Measurements from ENCODE around the gene TRUB2.
"Not testable (repeated sequence)": the region's sequence is repeated elsewhere in the genome, so short reads cannot be mapped to it uniquely, and the experiment has no call there.

DNA sequence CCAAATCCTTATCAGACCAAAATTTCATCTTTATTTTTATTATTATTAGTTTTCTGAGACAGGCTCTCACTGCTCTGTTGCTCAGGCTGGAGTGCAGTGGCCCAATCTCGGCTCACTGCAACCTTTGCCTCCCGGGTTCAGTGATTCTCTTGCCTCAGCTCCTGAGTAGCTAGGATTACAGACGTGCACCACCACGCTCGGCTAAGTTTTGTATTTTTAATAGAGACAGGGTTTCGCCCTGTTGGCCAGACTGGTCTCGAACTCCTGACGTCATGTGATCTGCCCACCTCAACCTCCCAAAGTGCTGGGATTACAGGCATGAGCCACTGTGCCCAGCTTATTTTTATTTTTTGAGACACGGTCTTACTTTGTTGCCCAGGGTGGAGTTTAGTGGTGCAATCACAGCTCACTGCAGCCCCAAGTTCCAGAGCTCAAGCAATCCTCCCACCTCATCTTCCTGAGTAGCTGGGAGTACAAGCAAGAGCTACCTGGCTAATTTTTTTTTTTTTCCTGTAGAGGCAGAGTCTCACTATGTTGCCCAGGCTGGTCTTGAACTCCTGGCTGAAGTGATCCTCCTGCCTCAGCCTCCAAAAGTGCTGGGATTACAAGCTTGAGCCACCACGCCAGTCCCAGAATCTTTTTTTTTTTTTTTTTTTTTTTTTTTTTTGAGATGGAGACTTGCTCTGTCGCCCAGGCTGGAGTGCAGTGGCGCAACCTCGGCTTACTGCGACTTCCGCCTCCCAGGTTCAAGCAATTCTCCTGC, 16.8 kb upstream of the TRUB2 start:
- TF ChIP-seq, protein P1, sequence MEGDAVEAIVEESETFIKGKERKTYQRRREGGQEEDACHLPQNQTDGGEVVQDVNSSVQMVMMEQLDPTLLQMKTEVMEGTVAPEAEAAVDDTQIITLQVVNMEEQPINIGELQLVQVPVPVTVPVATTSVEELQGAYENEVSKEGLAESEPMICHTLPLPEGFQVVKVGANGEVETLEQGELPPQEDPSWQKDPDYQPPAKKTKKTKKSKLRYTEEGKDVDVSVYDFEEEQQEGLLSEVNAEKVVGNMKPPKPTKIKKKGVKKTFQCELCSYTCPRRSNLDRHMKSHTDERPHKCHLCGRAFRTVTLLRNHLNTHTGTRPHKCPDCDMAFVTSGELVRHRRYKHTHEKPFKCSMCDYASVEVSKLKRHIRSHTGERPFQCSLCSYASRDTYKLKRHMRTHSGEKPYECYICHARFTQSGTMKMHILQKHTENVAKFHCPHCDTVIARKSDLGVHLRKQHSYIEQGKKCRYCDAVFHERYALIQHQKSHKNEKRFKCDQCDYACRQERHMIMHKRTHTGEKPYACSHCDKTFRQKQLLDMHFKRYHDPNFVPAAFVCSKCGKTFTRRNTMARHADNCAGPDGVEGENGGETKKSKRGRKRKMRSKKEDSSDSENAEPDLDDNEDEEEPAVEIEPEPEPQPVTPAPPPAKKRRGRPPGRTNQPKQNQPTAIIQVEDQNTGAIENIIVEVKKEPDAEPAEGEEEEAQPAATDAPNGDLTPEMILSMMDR (conservative IDR thresholded peaks at IDR 0.05; ENCODE audit: low read length): not testable (repeated sequence)
- not testable (repeated sequence) for TF ChIP-seq EZH2phosphoT487 (IDR thresholded peaks at IDR 0.05; ENCODE audit: borderline replicate concordance, low read depth, low read length)
